ENCODE results near the gene LIN7B. TPM values are rescaled to one million over a fixed set of nuclear protein-coding genes. Genes with fewer than 3 reads are reported as not detected.

LIN7B gene
- total and polyA plus RNA-seq, 9 of the 15 experiments (the other 6 are each of a cell fraction or from before 2014, with no cell fraction given): 0.89 to 15.7 (median 4.0) TPM

GRCh38 chr19:49127674-49128544 is 13.7 kb downstream of the LIN7B start:
- in situ Hi-C loops (cut with MboI): no loop called here
- DNase-seq (ENCODE audit: extremely low read depth in 1 of 4, low spot score in 3 of 4) (peak; percentile 95 to 97 (median 96)), FAIRE-seq (peak; percentile 95), ATAC-seq (peak; percentile 97)
- intact Hi-C loops (cut with micrococcal nuclease): loop anchor here (2.0 kb wide), 1 partner anchor 15 kb away; no protein-coding TSS in a partner anchor
- H3K27ac ChIP-seq (ENCODE audit: extremely low read depth, low read depth, low read length): peak overlapping the region; percentile 74
- no peaks in the 10 kb centered on the region for H4K20me1 ChIP-seq (replicated peaks; ENCODE audit: control insufficient read depth, insufficient read depth, low read length)
- H3K4me1 ChIP-seq (replicated peaks in 1 of 2; ENCODE audit: control insufficient read depth in 2 of 2, insufficient read depth in 2 of 2, low read length in 2 of 2): peaks cover 19 to 48% of the 10 kb centered on the region in 2 experiments
- CTCF ChIA-PET (ENCODE audit: low intra/inter-chr PET ratio): no interaction called here
- peak overlapping the region; percentile 100 for H3K4me2 ChIP-seq (ENCODE audit: insufficient read depth, low read length)
- POLR2A ChIA-PET: interaction anchor here (0.6 to 3.1 kb wide), 10 partner anchors 8 to 72 kb away, joined by 3 to 15 read pairs (median 4); partner anchors contain the start of genes HRC and TRPM4
- H3K79me2 ChIP-seq (ENCODE audit: control insufficient read depth, insufficient read depth, low read length): peaks cover 17% of the 10 kb centered on the region; the same call in 2 of the 3 replicates
- H3K9me1 ChIP-seq (ENCODE audit: control insufficient read depth, insufficient read depth, low read length): no peaks in the 10 kb centered on the region
- BruUV-seq (replicated peaks): TSS peak; percentile 82
- H3K9me3 ChIP-seq (replicated peaks; ENCODE audit: control insufficient read depth, insufficient read depth, low read depth, low read length): no peaks in the 10 kb centered on the region
- H3K36me3 ChIP-seq (ENCODE audit: control insufficient read depth, insufficient read depth, low read length): peaks cover 20% of the 10 kb centered on the region; the same call in 2 of the 3 replicates
- 5% methylated on average over 56 of the region's 63 CpGs for WGBS (ENCODE audit: insufficient coverage, low coverage, missing lambda C conversion rate)
- H3K4me3 ChIP-seq: peak overlapping the region; percentile 55
- H3K27me3 ChIP-seq (ENCODE audit: control insufficient read depth in 2 of 2, insufficient read depth in 2 of 2, low read length in 2 of 2): no peaks in the 10 kb centered on the region
- peak overlapping the region; percentile 100 for H2AFZ ChIP-seq (ENCODE audit: low read depth, low read length)
- H3K9ac ChIP-seq (ENCODE audit: insufficient read depth in 1 of 2, low read depth in 2 of 2, low read length in 2 of 2): peak overlapping the region; percentile 76 to 92
- TF ChIP-seq SUPT5H (IDR thresholded peaks at IDR 0.05): peak; percentile 53
- peak; percentile 45; the same call in 1 of the 2 replicates for TF ChIP-seq TEAD4 (IDR thresholded peaks at IDR 0.05; ENCODE audit: low read length)
- TF ChIP-seq TEAD4 (CRISPR knock-in tag; IDR thresholded peaks at IDR 0.05; ENCODE audit: borderline replicate concordance): peak; percentile 85; the same call in 1 of the 2 replicates
- peak; percentile 59; the same call in 1 of the 2 replicates for TF ChIP-seq JUN (IDR thresholded peaks at IDR 0.05; ENCODE audit: borderline replicate concordance, low read depth, low read length)
- peak; percentile 45; the same call in 1 of the 2 replicates for TF ChIP-seq JUN (CRISPR knock-in tag; IDR thresholded peaks at IDR 0.05; ENCODE audit: borderline replicate concordance)
- TF ChIP-seq RAD51 (IDR thresholded peaks at IDR 0.05; ENCODE audit: borderline replicate concordance, low read depth): 0 out of 2 replicates have a peak, but pooled peaks have one; percentile 17
- no peak for TF ChIP-seq ATF1 (CRISPR knock-in tag; IDR thresholded peaks at IDR 0.05)
- TF ChIP-seq ATF1 (tag; IDR thresholded peaks at IDR 0.05): peak; percentile 44; the same call in 1 of the 2 replicates
- peak; percentile 90 for TF ChIP-seq POLR2G (IDR thresholded peaks at IDR 0.05; ENCODE audit: low read depth, low read length)
- peak; percentile 68; the same call in 1 of the 2 replicates for TF ChIP-seq MTA3 (IDR thresholded peaks at IDR 0.05; ENCODE audit: borderline replicate concordance)
- TF ChIP-seq MNT (conservative IDR thresholded peaks at IDR 0.05): peak; percentile 66 to 91; a peak in 3 of 4 replicates
- no peak for TF ChIP-seq ATF3 (IDR thresholded peaks at IDR 0.05)
- peak; percentile 55; the same call in 1 of the 2 replicates for TF ChIP-seq ATF3 (CRISPR knock-in tag; conservative IDR thresholded peaks at IDR 0.05)
- TF ChIP-seq HINFP (tag; conservative IDR thresholded peaks at IDR 0.05; ENCODE audit: low read depth): no peak
- peak; percentile 91; the same call in 1 of the 2 replicates for TF ChIP-seq NR3C1 (CRISPR knock-in tag; IDR thresholded peaks at IDR 0.05)
